Activated naive CD8-positive, alpha-beta T cell treated with anti-CD3 and anti-CD28 coated beads for 36 hours (primary cell): Measurements from ENCODE around the gene FBL. TPM values are rescaled to one million over a fixed set of nuclear protein-coding genes. Genes with fewer than 3 reads are reported as not detected.
A peak's percentile ranks its signal among the peaks of the same experiment; 100 is the strongest.
"Not testable (repeated sequence)": the region's sequence is repeated elsewhere in the genome, so short reads cannot be mapped to it uniquely, and the experiment has no call there.

Source experiments
- DNase-seq: peaks from one replicate; pipeline ENCODE4 v3.0.0; 2021
- H3K27ac Mint-ChIP-seq: one replicate; pipeline ENCODE4 v1.8.0; 2022; ENCODE audit warnings: mild to moderate bottlenecking, moderate library complexity, mixed read lengths
- H3K27me3 Mint-ChIP-seq: one replicate; pipeline ENCODE4 v1.8.0; 2022; ENCODE audit warnings: mild to moderate bottlenecking, mixed read lengths
- H3K36me3 Mint-ChIP-seq: one replicate; pipeline ENCODE4 v1.8.0; 2021; ENCODE audit warnings: mild to moderate bottlenecking, mixed read lengths
- H3K4me1 Mint-ChIP-seq: one replicate; pipeline ENCODE4 v1.8.0; 2021; ENCODE audit warnings: mixed read lengths
- H3K4me3 Mint-ChIP-seq: one replicate; pipeline ENCODE4 v1.8.0; 2022; ENCODE audit warnings: mild to moderate bottlenecking, moderate library complexity, mixed read lengths
- H3K9me3 Mint-ChIP-seq: one replicate; pipeline ENCODE4 v1.8.0; 2022; ENCODE audit warnings: mixed read lengths
- total RNA-seq, 2 experiments: library from RNA; stranded (reverse); gene quantifications; one replicate each; pipeline ENCODE4 v1.2.3, GENCODE V29; 2021

Gene FBL
- total RNA-seq, 2 experiments from 2014 or later = 925 to 936 TPM

DNA sequence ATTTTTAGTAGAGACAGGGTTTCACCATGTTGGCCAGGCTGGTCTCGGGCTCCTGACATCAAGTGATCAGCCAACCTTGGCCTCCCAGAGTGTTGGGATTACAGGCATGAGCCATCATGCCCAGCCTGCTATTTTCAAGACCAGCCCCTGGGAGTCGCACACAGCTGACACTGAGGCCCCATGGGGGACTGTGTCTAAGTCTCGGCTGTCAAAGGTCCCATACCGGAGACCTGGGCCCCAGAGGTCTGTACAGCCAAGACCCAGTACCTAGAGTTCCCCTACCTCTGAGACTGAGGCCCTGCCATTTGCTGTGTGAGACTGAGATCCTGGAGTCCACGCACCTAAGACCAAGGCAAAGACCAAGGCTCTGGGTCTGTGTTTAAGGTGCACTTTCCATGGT is 34.1 kb upstream of the FBL start:
- not testable (repeated sequence) for H3K4me3 Mint-ChIP-seq, H3K27ac Mint-ChIP-seq, H3K36me3 Mint-ChIP-seq, DNase-seq, H3K27me3 Mint-ChIP-seq, H3K9me3 Mint-ChIP-seq, H3K4me1 Mint-ChIP-seq

DNA sequence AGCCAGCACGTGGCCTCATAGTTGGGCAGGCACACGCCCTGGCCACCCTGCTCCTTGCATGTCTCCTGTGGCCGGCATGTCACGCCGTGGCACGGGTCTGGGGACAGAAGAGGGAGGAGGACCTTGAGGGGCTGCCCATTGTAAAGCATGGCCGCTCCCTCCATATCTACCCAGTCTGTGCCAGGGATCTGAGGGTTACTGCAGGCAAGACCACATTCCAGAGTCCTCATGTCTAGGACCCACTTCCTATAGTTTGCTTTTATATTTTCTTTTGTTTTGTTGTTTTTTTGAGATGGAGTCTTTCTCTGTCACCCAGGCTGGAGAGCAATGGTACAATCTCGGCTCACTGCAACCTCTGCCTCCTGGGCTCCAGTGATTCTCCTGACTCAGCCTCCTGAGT is 33.6 kb upstream of the FBL start:
- not testable (repeated sequence) for H3K4me1 Mint-ChIP-seq, H3K27ac Mint-ChIP-seq, H3K36me3 Mint-ChIP-seq, H3K4me3 Mint-ChIP-seq, H3K27me3 Mint-ChIP-seq, DNase-seq, H3K9me3 Mint-ChIP-seq

DNA sequence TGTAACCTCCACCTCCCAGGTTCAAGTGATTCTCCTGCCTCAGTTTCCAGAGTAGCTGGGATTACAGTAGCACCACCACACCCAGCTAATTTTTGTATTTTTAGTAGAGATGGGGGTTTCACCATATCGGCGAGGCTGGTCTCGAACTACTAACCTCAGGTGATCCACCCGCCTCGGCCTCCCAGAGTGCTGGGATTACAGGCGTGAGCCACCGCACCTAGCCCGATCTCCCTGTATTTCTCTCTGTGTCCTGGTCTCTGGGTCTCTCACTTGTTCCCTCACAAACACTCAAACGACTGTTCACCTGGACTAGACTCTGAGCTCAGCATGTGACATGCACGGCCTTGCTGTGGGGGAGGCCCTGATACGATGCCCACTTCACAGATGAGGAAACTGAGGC is 32.7 kb upstream of the FBL start:
- not testable (repeated sequence) for H3K27me3 Mint-ChIP-seq, H3K27ac Mint-ChIP-seq, H3K4me3 Mint-ChIP-seq, DNase-seq, H3K9me3 Mint-ChIP-seq, H3K36me3 Mint-ChIP-seq, H3K4me1 Mint-ChIP-seq

DNA sequence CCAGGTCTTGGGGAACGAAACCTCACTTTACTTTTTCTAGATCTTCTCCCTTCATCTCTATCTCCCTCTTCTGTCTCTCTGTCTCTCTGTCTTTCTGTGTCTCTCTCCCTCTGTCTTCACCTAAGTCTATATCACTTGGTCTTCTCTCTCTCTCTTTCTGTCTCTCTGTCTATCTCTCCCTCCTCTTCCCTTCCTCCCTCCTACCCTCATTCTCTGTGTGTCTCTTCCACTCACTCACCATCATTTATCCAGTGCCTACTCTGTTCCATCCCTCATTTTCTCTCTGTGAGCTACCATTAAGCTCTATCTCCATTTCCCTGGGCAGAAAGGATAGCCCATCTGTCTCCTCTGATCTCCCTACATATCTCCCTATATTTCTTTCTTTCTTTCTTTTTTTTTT is 32.2 kb upstream of the FBL start:
- no peak for DNase-seq
- Mint-ChIP-seq H3K27ac (no peak overlapping the region), H3K36me3 (peaks cover 3% of the 10 kb centered on the region), H3K9me3 (no peaks in the 10 kb centered on the region), H3K4me1 (no peaks in the 10 kb centered on the region), H3K27me3 (no peaks in the 10 kb centered on the region), H3K4me3 (no peak overlapping the region)

DNA sequence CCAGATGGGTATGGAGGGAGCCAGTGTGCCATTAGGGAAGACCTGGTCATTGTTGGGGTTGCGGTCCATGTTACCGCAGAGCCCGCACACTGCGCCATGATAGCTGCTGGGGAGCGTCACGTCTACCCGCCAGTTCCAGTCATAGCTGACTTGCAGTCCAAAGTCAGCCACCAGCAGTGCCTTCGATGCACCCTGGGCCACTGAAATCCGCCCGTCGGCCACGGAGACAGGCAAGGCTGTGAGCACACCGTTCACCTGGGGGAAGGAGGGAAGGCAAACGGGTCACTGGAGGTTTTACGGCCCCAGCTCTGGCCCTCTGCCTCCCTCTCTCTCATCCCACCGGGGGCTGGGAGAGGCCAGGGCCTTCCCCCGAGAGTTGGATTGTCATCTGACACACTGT is 31.8 kb upstream of the FBL start:
- H3K4me1 Mint-ChIP-seq, H3K27ac Mint-ChIP-seq, H3K36me3 Mint-ChIP-seq: not testable (repeated sequence)

DNA sequence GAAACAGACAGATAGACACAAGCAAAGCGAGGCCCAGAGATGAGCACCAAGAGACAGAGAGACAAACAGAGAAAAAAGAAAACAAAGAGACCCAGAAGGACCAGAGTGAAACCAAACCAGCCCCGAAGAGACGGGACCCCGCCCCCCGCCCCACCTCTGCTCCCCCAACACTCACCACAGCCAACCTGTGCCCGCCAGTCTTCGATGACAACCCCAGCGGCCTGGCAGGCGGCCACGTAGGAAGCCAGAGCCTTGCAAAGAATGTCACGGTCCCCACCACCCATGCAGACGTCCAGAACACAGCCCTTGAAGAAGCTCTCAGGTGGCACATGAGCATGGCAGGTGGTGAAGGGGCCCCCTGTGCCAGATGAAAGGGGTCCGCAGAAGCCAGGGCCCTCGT is 31.3 kb upstream of the FBL start:
- H3K4me3 Mint-ChIP-seq, H3K27me3 Mint-ChIP-seq, H3K27ac Mint-ChIP-seq, H3K36me3 Mint-ChIP-seq, DNase-seq, H3K4me1 Mint-ChIP-seq, H3K9me3 Mint-ChIP-seq: not testable (repeated sequence)

More for the DNA sequence above, 31.8 kb upstream of the FBL start:
- not testable (repeated sequence) for H3K4me3 Mint-ChIP-seq, H3K9me3 Mint-ChIP-seq, H3K27me3 Mint-ChIP-seq, DNase-seq

DNA sequence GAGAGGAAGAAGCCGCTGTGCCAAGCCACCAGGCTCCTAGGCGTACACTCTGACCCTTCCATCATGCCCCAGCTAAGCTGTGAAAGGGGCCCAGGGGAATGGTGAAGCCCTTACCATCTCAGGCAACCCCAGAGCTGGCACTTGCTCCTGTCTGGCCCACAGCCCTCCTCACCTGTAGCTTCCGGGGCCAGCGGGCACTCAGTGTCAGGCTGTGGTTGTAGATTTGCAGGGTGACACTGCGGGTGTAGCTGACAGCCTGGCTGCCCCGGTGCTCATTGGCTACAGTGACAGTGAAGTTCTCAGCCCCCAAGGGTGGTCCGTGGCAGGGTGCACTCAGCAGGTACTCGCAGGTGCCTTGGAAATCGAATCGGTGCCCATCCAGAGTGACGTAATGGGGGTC is 30.3 kb upstream of the FBL start:
- H3K27me3 Mint-ChIP-seq = not testable (repeated sequence)

DNA sequence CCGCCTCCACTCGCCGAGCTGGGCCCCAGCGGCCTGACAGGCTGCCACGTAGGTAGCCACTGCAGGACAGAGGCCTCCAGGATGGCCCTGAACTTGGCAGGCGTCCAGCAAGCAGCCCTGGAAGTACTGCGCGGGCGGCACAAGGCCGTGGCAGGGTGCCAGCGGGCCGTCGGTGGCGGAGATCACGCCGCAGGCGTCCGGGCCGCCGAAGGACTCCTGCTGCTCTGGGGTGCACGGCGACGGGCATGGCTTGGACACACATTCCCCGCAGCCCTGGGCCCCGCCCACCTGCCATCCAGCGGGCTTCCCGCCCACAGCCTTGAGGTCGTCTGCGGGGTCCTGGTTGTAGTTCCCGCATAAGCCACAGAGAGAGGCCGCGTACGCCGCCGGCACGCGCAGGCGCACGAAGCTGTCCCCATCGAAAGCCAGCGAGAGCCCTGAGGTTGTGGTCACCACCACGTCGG is 29.3 kb upstream of the FBL start:
- not testable (repeated sequence) for H3K27me3 Mint-ChIP-seq, H3K4me3 Mint-ChIP-seq, H3K9me3 Mint-ChIP-seq, H3K4me1 Mint-ChIP-seq, H3K36me3 Mint-ChIP-seq, DNase-seq, H3K27ac Mint-ChIP-seq

More for the DNA sequence above, 30.3 kb upstream of the FBL start:
- not testable (repeated sequence) for DNase-seq, H3K36me3 Mint-ChIP-seq, H3K9me3 Mint-ChIP-seq, H3K4me3 Mint-ChIP-seq, H3K27ac Mint-ChIP-seq, H3K4me1 Mint-ChIP-seq

DNA sequence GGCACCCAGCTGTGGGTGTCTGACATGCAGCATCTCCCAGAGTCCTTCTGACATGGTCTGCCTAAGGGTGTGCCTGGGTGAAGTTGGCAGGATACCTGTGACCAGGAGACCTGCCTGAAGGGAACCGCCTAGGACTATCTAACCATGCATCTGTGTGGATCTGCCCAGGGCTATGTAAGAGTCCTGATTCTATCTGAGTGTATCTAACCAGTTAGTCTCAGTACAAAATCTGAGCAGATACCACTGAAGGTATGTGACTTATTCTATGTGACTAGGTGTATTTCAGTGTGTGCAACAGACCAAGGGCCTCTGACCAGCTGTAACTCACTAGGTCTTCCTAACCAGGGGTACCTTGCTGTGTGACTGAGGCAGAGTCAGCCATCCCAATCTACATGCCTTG is 28.2 kb upstream of the FBL start:
- H3K27ac Mint-ChIP-seq = no peak overlapping the region
- H3K4me1 Mint-ChIP-seq = no peaks in the 10 kb centered on the region
- DNase-seq = no peak
- no peaks in the 10 kb centered on the region for H3K27me3 Mint-ChIP-seq
- peaks cover 4% of the 10 kb centered on the region for H3K36me3 Mint-ChIP-seq
- H3K9me3 Mint-ChIP-seq = no peaks in the 10 kb centered on the region
- H3K4me3 Mint-ChIP-seq = no peak overlapping the region

DNA sequence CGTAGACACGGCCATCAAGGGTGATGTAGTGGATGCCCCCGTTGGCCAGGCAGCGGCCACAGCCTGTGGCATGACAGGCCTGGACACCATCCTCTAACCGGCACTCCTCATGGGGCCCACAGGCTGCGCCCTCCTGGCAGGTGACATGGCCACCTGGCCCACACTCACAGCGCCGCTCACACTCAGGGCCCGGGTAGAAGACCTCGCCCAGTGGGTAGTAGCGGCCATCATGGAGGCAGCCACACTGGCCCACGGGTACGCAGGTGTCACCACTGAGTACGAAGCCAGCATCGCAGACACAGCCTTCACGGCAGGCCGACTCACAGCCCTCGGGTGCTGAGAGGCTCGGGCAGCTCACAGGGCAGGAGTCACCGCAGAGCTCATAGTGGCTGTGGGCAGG is 27.2 kb upstream of the FBL start:
- H3K27me3 Mint-ChIP-seq = no peaks in the 10 kb centered on the region
- H3K4me1 Mint-ChIP-seq = no peaks in the 10 kb centered on the region
- no peaks in the 10 kb centered on the region for H3K9me3 Mint-ChIP-seq
- peaks cover 6% of the 10 kb centered on the region for H3K36me3 Mint-ChIP-seq
- DNase-seq = no peak
- H3K4me3 Mint-ChIP-seq = no peak overlapping the region
- H3K27ac Mint-ChIP-seq = no peak overlapping the region

DNA sequence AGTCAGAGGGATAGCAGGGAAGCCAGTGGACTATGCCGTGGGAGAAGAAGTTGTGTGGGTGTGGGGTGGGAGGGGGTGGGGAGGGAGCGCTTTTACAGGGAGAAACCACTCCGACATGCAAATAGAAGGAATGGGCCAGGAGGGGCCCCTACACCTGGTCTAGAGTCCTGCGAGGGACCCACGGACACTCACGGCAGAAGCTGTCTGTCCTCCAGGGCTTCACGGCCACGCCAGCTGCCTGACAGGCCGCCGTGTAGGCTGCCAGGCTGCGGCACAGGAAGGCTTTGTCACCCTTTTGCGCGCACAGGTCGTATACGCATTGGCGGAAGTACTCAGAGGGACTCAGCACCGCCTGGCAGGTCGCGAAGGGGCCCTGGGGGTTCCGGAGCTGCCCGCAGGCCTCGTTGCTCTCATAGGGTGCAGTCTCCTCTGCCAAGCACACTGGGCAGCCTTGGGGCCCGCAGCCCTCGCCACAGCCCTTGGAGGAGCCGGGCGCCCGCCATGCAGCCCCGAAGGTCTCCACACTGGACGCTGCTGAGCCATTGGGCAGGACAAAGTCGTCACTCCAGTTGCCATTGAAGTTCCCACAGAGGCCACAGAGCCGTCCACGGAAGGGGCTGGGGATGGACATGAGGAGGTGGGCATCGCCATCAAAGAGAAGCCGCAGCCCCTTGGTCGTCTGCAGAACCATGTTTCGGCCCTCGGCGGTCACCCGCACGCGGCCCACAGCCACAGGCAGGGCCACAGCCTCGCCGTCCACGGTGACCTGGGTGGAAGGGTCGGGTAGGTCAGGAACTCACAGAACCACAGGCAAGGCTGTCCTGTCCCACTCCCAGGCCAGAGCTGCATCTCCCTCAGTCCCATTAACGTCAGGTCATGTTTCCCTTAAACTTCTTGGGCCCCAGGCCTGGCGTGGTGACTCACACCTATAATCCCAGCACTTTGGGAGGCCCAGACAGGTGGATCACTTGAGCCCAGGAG is 26.0 kb upstream of the FBL start:
- H3K36me3 Mint-ChIP-seq = peaks cover 4% of the 10 kb centered on the region
- H3K27me3 Mint-ChIP-seq = no peaks in the 10 kb centered on the region
- no peak overlapping the region for H3K4me3 Mint-ChIP-seq
- H3K27ac Mint-ChIP-seq = no peak overlapping the region
- H3K9me3 Mint-ChIP-seq = no peaks in the 10 kb centered on the region
- H3K4me1 Mint-ChIP-seq = no peaks in the 10 kb centered on the region
- no peak for DNase-seq

DNA sequence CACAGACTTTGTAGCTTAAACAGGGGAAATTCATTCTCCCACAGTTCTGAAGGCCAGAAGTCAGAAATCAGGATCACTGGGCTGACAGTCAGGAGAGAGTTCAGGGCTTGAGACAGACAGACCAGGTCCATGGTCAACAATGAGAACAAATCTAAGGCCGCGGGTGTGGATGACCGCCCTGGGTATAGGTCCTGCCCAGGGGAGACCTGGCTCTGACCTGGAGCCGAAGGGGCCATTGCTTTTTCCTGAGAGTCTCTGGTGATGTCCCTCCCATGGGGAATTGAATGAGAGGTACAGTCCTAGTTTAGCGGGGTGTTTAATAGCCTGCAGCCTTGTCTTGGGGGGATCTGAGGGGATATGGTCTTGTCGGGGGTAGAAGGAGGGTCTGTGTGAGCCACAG is 25.2 kb upstream of the FBL start:
- Mint-ChIP-seq H3K4me3 (no peak overlapping the region), H3K9me3 (no peaks in the 10 kb centered on the region), H3K27ac (no peak overlapping the region), H3K4me1 (no peaks in the 10 kb centered on the region), H3K36me3 (peaks cover 4% of the 10 kb centered on the region), H3K27me3 (no peaks in the 10 kb centered on the region)
- DNase-seq = no peak

DNA sequence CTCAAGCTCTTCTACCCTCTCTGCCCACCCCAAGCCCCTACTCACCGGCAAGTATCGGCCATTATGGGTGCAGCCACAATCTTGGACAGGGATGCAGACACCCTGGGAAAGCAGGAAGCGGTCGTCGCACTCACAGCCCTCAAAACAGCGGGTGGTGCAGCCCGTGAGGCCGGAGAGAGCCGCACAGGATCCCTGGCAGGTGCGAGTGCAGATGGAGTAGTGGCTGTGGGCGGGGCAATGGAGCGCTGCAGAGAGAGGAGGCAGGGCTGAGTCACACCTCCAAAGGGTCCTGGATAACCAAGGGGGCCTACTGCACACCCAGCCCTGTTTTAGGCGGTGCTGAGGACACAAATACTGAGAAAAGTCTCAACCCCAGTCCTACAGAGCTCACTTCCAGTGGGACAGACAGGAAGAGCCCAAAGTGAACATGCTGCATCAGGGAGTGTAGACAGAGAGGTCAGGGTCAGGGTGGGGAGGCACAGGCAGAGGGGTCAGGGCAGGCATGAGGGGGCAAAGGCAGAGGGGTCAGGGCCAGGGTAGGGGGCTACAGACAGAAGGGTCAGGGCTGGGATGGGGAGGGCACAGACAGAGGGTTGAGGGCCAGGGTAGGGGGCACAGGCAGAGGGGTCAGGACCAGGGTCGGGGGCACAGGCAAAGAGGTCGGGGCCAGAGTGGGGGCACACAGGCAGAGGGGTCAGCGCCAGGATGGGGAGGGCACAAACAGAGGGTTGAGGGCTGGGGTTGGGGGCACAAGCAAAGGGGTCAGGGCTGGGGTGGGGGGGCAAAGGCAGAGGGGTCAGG is 24.2 kb upstream of the FBL start:
- no peak overlapping the region for H3K4me3 Mint-ChIP-seq
- peaks cover 7% of the 10 kb centered on the region for H3K36me3 Mint-ChIP-seq
- no peaks in the 10 kb centered on the region for H3K9me3 Mint-ChIP-seq
- no peaks in the 10 kb centered on the region for H3K27me3 Mint-ChIP-seq
- no peaks in the 10 kb centered on the region for H3K4me1 Mint-ChIP-seq
- H3K27ac Mint-ChIP-seq = peak overlapping the region; percentile 34
- DNase-seq = no peak

DNA sequence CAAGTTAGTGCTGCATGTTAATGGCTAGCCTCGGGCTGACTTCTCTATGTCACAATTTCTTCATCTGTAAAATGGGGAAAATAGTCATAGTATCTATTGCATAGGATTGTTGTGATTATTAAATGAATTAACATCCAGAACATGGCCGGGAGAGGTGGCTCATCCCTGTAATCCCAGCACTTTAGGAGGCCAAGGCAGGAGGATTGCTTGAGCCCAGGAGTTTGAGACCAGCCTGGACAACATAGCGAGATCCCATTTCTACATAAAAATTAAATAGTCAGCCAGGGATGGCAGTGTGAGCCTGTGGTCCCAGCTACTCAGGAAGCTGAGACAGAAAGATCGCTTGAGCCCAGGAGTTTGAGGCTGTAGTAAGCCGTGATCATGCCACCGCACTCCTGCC is 21.8 kb upstream of the FBL start:
- H3K27ac Mint-ChIP-seq = no peak overlapping the region
- H3K27me3 Mint-ChIP-seq = no peaks in the 10 kb centered on the region
- no peak overlapping the region for H3K4me3 Mint-ChIP-seq
- H3K36me3 Mint-ChIP-seq = peaks cover 10% of the 10 kb centered on the region
- no peaks in the 10 kb centered on the region for H3K4me1 Mint-ChIP-seq
- DNase-seq = no peak
- H3K9me3 Mint-ChIP-seq = no peaks in the 10 kb centered on the region

DNA sequence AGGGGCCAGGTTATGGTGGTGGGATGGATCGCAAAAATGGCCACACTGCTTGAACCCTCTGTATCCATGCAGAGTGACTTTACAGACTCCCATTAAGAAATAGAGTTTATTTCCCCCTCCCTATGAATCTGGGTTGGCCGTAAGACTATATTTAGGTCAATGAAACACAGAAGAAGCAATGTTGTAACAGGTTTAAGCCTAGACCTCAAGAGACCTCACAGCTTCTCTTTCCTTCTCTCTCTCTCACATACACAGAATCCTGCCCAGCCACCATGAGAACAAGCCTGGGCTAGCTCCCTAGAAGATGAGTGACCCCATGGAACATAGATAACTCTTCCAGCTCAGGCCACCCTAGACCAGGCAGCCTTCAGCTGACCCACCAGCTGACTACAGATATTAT is 21.0 kb upstream of the FBL start:
- H3K27me3 Mint-ChIP-seq = no peaks in the 10 kb centered on the region
- H3K4me1 Mint-ChIP-seq = no peaks in the 10 kb centered on the region
- H3K4me3 Mint-ChIP-seq = no peak overlapping the region
- no peak overlapping the region for H3K27ac Mint-ChIP-seq
- H3K9me3 Mint-ChIP-seq = no peaks in the 10 kb centered on the region
- no peak for DNase-seq
- peaks cover 12% of the 10 kb centered on the region for H3K36me3 Mint-ChIP-seq
